Body of pancreas (tissue), 4 donors: ENCODE data around the gene TMEM235. TPM values are rescaled to one million over a fixed set of nuclear protein-coding genes. Genes with fewer than 3 reads are reported as not detected.
A peak's percentile ranks its signal among the peaks of the same experiment; 100 is the strongest.

Experiments
- ATAC-seq: fragments of 150-250 bp; one replicate; pipeline ENCODE4 v1.9.1; 2016
- DNase-seq, 4 donors: peaks; one replicate each; pipeline ENCODE4 v3.0.0-alpha.2; 2019
- H3K27ac ChIP-seq, 4 donors: fragments of 200-600 bp; sonication (generic); 1 replicate in 3 of 4; 2 replicates in 1 of 4; pipeline versions ENCODE4 v1.5.1 to v1.6.1; 2016 to 2019; ENCODE audit warnings: mild to moderate bottlenecking in 1 of 4, mixed read lengths in 1 of 4, moderate library complexity in 1 of 4
- H3K27me3 ChIP-seq, 2 donors: fragments of 200-600 bp; sonication (generic); one replicate each; pipeline ENCODE4 v1.6.0; 2016; ENCODE audit warnings: mild to moderate bottlenecking in 1 of 2
- H3K36me3 ChIP-seq, 2 donors: fragments of 200-600 bp; sonication (generic); replicated peaks in 1 of 2; 2 replicates each; pipeline ENCODE4 v1.5.1; 2016; ENCODE audit warnings: low read depth in 2 of 2; ENCODE audit not compliant: insufficient read depth in 1 of 2
- H3K4me1 ChIP-seq: fragments of 200-600 bp; sonication (generic); one replicate; pipeline ENCODE4 v1.6.0; 2016
- H3K4me3 ChIP-seq, 2 donors: fragments of 200-600 bp; sonication (generic); 1 replicate in 1 of 2; 2 replicates in 1 of 2; pipeline ENCODE4 v1.5.1; 2016 to 2019
- H3K9me3 ChIP-seq, 3 donors: fragments of 200-600 bp; sonication (generic); 1 replicate in 2 of 3; 2 replicates in 1 of 3; pipeline ENCODE4 v1.5.1; 2016
- POLR2A ChIP-seq, 3 donors: fragments of 450-650 bp; IDR thresholded peaks; one replicate each; pipeline ENCODE4 v1.6.1; 2016; ENCODE audit warnings: antibody characterized with exemption in 3 of 3, mild to moderate bottlenecking in 2 of 3
- WGBS, 2 donors: methylation state at CpG; one replicate each; pipeline ENCODE4 v1.1.5; 2017; 5-methylcytosine and 5-hydroxymethylcytosine counted together
- intact Hi-C: fragments of 100-400 bp; cut with DNase I; formaldehyde crosslinking; loops from one replicate; pipeline ENCODE4 v1.15.1; 2023
- total RNA-seq, 2 donors: library from RNA; depleted of rRNA; stranded (reverse); fragments of >200 nt; gene quantifications; one replicate each; pipeline ENCODE4 v1.1.0, GENCODE V29; 2016
- TF ChIP-seq, protein P1 (sequence below), 7 experiments: fragments of 450-650 bp in 4 of 7; fragments of 200-600 bp in 3 of 7; sonication (generic) in 3 of 7; IDR thresholded peaks; one replicate each; pipeline ENCODE4 v1.5.1; 2016 to 2019; ENCODE audit warnings: antibody characterized with exemption in 7 of 7

The TMEM235 gene
- total RNA-seq, 2 donors from 2014 or later = not detected

DNA sequence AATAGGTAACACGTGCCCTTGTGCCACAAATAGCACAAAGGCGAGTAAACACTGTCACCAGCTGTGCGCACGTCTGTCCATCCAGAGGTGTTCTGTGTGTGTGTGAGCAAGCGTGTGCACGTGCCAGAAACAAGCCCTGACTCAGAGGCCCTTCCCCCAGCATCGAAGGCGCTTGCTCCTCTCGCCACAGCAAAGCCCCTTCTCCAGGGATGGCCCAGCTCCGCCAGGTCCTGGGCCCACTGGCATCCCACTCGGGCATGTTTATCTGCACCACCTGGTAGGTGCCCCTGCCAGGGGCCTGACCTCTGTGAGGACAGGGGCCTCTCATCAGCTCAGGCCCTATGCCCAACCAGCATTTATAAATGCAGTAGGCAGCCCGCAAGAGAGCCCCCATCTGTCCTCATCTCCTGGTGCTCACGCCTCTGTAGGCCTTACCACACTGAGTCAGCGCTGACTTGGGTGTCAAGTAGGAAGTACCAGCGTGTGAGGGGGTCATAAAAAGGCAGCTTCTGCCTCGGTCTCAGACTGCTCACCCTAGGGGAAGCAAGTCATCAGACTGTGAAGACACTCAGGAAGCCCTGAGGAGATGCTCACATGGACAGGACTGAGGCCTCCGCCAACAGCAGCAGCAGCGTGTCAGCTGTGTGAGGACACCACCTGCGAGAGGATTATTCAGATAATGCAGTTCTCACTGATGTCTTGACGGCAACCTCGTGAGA, 10.8 kb downstream of the TMEM235 start:
- H3K4me3 ChIP-seq = no peak overlapping the region
- no peak for DNase-seq
- intact Hi-C loops = no loop called here
- no peaks in the 10 kb centered on the region for H3K27me3 ChIP-seq
- TF ChIP-seq, protein P1, sequence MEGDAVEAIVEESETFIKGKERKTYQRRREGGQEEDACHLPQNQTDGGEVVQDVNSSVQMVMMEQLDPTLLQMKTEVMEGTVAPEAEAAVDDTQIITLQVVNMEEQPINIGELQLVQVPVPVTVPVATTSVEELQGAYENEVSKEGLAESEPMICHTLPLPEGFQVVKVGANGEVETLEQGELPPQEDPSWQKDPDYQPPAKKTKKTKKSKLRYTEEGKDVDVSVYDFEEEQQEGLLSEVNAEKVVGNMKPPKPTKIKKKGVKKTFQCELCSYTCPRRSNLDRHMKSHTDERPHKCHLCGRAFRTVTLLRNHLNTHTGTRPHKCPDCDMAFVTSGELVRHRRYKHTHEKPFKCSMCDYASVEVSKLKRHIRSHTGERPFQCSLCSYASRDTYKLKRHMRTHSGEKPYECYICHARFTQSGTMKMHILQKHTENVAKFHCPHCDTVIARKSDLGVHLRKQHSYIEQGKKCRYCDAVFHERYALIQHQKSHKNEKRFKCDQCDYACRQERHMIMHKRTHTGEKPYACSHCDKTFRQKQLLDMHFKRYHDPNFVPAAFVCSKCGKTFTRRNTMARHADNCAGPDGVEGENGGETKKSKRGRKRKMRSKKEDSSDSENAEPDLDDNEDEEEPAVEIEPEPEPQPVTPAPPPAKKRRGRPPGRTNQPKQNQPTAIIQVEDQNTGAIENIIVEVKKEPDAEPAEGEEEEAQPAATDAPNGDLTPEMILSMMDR (IDR thresholded peaks at IDR 0.05) = no peak
- TF ChIP-seq POLR2A (IDR thresholded peaks at IDR 0.05) = no peak
- no peaks in the 10 kb centered on the region for H3K4me1 ChIP-seq
- WGBS, 2 donors = 77 to 88% methylated on average over 16 to 21 of the region's 21 CpGs
- no peak for ATAC-seq
- no peak overlapping the region for H3K27ac ChIP-seq
- no peaks in the 10 kb centered on the region for H3K9me3 ChIP-seq
- H3K36me3 ChIP-seq = no peaks in the 10 kb centered on the region

DNA sequence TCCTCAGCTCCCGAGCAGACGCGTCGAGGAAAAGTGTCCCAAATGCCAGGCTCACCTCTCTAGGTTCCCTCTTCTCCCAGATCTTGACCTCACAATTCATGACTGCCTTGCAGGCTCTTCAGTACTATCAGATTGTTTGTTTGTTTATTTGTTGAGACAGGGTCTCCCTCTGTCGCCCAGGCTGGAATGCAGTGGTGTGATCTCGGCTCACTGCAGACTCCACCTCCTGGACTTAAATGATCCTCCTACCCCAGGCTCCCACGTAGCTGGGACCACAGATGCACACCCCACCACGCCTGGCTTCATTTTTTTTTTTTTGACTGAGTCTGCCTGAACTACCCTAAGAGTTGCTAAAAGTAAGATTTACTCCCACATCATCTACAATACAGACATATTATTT, 15.9 kb downstream of the TMEM235 start:
- peaks cover 12% of the 10 kb centered on the region for H3K4me1 ChIP-seq
- DNase-seq = no peak
- WGBS, 2 donors = 76 to 80% methylated on average over 8 of the region's 8 CpGs
- TF ChIP-seq, protein P1 (IDR thresholded peaks at IDR 0.05) = no peak
- no peak for TF ChIP-seq POLR2A (IDR thresholded peaks at IDR 0.05)
- H3K4me3 ChIP-seq = no peak overlapping the region
- H3K27me3 ChIP-seq = no peaks in the 10 kb centered on the region
- no peaks in the 10 kb centered on the region for H3K36me3 ChIP-seq
- ATAC-seq = no peak
- H3K9me3 ChIP-seq = no peaks in the 10 kb centered on the region
- intact Hi-C loops = no loop called here
- H3K27ac ChIP-seq = no peak overlapping the region

DNA sequence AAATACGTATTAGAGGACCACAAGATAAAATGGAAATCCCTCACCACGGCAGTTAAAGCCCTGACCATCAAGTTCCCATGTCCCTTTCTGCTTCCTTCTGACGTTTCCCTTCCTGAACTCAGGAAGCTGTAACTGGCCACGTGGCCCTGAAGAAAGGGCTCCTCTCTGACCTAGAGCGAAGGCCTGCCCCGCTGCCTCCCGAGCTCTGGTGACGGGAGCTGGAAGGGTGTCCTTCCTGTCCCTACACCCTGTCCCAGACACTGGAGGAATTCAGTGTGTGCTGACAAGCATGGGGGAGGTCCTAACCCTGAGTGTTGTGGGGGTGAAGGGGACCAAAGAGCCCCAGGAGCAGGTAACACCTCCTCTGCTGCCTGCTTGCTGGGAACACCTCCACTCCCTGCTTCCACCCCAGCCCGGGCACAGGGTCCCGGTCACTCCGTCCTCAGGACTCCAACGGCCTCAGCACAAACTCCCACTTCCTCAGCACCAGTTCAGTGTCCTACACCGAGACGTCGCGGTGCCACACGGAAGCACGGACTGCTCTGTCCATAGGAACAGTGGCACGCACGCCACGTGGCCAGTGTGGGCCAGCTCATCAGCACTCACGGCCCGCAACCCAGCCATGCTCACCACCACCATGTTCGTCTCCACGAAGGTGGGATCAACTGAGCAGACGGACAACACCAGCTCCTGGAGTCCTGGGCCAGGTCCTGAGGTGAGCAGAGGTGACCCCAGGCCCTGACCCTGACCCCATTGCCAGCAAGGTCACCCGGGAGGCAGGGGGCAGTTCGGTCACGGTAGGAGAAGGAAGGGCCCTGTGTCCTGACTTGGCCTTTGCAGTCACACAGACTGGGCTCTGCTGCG, 16.9 kb downstream of the TMEM235 start:
- Histone ChIP-seq H3K4me3 (no peak overlapping the region), H3K4me1 (peaks cover 18% of the 10 kb centered on the region), H3K9me3 (no peaks in the 10 kb centered on the region), H3K36me3 (no peaks in the 10 kb centered on the region), H3K27ac (no peak overlapping the region), H3K27me3 (no peaks in the 10 kb centered on the region)
- ATAC-seq (no peak), DNase-seq (peak in 1 of 4 donors; percentile 18)
- intact Hi-C loops = no loop called here
- TF ChIP-seq, protein P1 (IDR thresholded peaks at IDR 0.05) = no peak
- no peak for TF ChIP-seq POLR2A (IDR thresholded peaks at IDR 0.05)
- 67 to 75% methylated on average over 17 to 29 of the region's 30 CpGs for WGBS, 2 donors

DNA sequence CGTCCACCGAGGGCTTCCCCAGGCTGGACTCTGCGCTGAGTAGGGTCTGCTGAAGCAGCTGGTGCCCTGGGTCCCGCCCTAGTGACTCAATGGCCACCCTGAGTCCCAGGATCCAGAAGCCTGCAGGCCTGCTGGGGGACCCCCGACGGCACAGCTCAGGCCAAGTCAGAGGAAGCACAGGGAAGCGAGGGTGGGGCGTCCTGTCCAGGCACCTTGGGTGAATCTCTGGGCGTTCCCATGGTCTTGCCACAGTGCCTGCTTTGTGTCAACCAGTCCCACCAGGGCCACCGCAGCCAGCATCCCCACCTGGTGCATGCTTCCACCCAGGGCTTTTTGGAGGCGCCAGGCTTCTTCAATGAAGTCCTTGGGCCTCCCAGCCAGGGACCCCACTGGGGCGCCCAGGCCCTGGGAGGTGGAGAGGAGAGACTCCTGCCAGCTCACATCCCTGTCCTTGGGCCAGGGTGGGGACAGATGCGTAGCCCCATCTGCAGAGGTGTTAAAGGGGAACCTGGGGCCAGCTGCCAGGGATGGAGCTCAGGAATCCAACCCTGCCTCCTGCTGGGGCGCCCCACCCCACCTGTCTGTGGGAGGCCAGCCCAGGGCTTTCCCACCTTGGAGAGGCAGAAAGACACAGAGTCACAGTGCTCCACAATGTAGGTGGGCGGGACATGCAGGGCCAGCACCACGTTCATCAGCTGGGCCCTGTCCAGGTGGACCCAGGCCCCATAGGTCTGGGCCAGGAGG, 17.8 kb downstream of the TMEM235 start:
- TF ChIP-seq, protein P1 (IDR thresholded peaks at IDR 0.05) = no peak
- TF ChIP-seq POLR2A (IDR thresholded peaks at IDR 0.05) = no peak
- Histone ChIP-seq H3K9me3 (no peaks in the 10 kb centered on the region), H3K27me3 (no peaks in the 10 kb centered on the region), H3K4me1 (peaks cover 23% of the 10 kb centered on the region), H3K4me3 (no peak overlapping the region), H3K36me3 (no peaks in the 10 kb centered on the region), H3K27ac (no peak overlapping the region)
- peak in 1 of 4 donors; percentile 12 for DNase-seq
- no peak for ATAC-seq
- intact Hi-C loops = no loop called here
- 76% methylated on average over 16 of the region's 16 CpGs; no CpG with 5 or more reads in 1 of the 2 donors for WGBS, 2 donors
